GM12875 (cell line): ENCODE results near the gene COMP.

Source experiments
- H3K4me3 ChIP-seq: one replicate; pipeline ENCODE4 v1.5.1; 2011; ENCODE audit warnings: low read depth, low read length, control low read depth
- TF ChIP-seq, protein P1 (sequence below): IDR thresholded peaks from 2 replicates; pipeline ENCODE4 v1.5.1; 2011; ENCODE audit warnings: low read depth, mild to moderate bottlenecking, control low read depth, inconsistent platforms, low read length, moderate library complexity, borderline replicate concordance; ENCODE audit not compliant: insufficient read depth

The COMP gene

DNA sequence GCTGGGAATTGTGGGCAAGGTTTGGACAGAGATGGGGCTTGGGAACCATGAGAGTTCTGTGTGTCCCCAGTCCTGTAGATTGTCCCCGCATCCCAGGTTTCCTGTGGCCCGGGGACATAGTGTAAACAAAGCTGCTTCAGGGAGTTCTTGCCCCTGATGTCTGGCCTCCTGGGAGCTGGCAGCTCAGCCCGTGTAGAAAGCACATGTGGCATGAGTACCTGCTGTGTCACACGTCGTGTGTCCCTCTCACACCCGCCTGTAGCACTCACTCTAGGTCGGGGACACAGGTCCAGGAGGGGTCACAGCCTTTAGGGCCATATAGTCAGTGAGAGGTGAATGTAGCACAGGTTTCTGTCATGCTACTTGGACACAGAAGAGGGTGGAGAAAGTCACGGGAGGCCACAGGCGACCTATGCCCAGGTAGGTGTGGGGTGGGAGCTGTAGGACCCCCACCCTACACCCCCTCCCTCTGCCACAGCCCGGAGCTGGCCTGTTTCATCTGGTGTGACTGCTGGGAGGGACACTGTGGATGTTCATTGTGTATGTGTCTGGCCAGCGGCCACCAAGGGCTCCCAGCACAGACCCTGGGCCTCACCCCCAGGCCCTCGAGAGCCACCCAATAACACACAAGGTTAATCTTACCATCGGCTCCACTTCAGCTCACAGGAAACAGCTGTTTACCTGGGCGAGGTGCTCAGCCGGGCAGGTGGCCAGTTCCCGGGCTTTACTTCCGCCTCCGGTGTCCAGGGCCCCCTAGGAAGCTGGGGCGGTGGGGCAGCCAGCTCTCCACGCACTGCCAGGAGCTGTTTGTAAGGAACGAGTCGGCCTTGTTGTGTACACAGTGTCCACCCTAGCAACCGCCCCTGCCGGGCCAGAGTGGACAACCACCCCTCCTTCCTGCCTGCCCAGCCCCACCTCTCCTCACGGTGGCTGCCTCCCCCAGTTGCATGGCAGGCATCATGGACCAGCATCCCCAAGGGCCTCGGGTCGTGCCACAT lies 49.7 kb downstream of the COMP start:
- TF ChIP-seq, protein P1, sequence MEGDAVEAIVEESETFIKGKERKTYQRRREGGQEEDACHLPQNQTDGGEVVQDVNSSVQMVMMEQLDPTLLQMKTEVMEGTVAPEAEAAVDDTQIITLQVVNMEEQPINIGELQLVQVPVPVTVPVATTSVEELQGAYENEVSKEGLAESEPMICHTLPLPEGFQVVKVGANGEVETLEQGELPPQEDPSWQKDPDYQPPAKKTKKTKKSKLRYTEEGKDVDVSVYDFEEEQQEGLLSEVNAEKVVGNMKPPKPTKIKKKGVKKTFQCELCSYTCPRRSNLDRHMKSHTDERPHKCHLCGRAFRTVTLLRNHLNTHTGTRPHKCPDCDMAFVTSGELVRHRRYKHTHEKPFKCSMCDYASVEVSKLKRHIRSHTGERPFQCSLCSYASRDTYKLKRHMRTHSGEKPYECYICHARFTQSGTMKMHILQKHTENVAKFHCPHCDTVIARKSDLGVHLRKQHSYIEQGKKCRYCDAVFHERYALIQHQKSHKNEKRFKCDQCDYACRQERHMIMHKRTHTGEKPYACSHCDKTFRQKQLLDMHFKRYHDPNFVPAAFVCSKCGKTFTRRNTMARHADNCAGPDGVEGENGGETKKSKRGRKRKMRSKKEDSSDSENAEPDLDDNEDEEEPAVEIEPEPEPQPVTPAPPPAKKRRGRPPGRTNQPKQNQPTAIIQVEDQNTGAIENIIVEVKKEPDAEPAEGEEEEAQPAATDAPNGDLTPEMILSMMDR: no peak
- no peak overlapping the region for H3K4me3 ChIP-seq

DNA sequence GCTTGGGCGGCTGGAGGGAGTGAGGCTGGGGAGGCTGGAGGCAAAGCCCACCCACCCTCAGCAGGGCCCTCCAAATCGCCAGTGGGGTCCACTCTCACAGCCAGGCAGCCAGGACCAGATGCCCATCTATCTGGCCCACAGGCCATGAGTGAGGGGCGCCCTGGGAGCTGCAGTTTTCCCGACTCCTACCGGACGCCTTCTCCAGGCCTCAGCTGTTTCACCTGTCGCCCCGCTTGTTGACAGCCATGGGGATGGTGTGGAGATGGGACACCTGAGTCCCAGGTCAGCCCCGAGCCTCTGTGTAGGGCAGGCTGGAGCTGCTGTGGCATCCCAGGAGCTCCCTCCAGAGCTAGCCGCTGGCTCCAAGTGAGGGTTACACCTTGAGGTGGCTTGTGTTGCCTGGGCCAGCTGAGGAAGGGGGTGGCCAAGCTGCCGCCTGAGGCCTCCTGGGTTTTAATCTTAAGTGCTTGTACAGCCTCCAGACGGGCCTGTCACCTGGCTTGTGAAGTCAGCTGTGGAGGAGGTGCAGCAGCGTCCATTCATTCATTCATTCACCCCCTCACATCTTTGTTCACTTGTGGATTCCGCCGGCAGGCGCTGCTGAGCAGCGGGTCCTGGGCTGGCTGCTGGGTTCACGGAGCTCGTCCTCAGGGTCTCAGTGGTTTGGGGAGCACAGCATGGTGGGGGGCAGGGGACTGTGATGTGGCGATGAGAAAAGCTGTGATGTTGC lies 52.0 kb downstream of the COMP start:
- TF ChIP-seq, protein P1: no peak
- H3K4me3 ChIP-seq: no peak overlapping the region

- H3K4me3 ChIP-seq: no peak overlapping the region
- TF ChIP-seq, protein P1: no peak
Measured at GRCh38 chr19:18737954-18738351, 53.2 kb downstream of the COMP start.

DNA sequence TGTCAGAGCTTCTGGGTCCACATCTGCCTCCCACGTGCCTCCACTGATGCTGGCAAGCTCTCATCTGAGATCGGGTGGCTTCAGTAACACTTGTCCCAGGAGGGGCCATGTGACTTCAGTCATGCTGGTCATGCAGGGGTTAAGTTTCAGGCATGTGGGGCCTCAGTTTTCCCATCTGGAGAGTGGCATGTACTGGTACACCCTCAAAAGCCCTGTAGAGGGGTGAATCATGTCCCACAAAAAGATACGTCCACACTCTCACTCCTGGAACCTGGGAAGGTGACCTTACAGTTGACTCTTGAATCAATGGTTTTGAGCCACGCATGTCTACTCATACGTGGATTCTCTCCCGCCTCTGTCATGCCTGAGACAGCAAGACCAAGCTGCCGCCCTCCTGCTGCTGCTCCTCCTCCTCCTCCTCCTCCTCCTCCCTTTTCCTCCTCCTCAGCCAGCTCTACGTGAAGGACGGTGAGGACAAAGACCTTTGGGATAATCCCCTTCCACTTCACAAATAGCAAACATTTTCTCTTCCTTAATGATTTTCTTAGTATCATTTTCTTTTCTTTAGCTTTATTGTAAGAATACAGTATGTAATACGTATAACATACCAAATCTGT lies 53.7 kb downstream of the COMP start:
- H3K4me3 ChIP-seq: no peak overlapping the region
- TF ChIP-seq, protein P1: no peak

DNA sequence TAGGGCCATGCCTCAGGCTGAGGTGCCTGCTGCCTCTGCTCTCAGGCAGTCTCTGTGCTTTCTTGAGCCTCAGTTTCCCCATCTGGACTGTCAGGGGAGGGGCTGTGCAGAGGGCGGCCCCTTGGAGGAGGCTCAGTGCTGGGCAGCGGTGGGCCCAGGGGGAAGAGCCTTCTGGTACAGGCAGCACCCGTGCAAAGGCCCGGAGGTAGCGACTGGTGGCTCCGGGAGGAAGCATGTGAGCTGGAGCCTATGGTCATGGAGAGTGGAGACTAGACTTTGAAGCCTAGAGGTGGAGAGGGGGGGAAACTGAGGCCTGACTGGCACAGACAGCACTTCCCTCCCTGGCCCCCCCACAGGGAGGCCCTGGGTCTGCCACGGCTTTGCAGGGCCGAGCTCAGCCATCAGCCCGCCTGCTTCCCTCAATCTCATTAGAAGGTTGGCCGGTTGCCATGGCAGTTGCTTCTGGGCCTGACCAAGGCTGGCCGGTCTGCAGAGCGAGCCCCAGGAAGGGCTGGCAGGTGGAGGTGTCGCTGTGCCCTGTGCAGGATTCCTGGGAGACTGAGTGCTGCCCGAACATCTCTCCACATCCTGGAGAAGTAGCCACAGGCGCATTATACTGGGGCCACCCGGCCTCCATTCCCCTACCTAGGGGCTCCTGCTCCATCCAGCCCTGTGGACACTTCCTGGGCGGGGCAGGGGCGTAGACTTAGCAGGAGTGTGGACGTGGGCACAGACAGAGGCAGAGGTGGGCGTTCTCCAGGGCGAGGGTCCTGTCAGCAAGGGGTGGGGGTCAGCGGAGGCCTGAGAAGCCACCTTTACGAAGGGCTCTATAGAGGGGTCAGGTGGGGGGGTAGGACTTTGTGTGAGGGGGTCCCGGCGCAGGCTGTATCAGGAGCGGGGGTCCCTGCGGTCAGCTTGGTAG lies 54.4 kb downstream of the COMP start:
- no peak overlapping the region for H3K4me3 ChIP-seq
- TF ChIP-seq, protein P1: no peak

DNA sequence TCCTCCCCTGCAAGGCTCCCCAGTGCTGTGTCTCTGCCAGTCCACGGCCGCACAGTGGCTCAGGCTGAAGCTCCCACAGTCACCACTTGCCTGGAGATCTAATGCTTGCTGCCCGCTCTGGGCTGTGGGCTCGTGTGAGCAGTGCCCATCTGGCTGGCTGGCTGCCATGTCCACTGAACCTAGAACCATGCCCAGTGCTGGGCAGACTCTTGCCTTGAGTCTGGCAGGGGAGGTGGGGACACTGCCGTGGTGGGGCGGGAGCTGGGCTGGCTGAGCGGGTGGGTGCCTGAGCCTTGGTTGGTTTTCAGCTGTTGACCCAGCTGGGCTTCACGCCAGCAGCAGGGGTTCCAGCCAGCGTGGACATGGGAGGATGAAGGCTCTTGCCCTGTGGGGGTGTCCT lies 55.4 kb downstream of the COMP start:
- no peak overlapping the region for H3K4me3 ChIP-seq
- TF ChIP-seq, protein P1: no peak
